T-helper 2 cell treated with Interferon-gamma antibody and Interleukin-4, amounts not matched to agents 100 ng/mL and 5 ng/mL, for 36 hours (primary cell): ENCODE measurements around the gene WASHC3. TPM values are rescaled to one million over a fixed set of nuclear protein-coding genes. Genes with fewer than 3 reads are reported as not detected.

ENCODE experiments used
- intact Hi-C: fragments of 100-400 bp; cut with micrococcal nuclease; formaldehyde crosslinking; loops from one replicate; pipeline ENCODE4 v1.15.1; 2023
- total RNA-seq: library from RNA; stranded (reverse); gene quantifications from 2 replicates; pipeline ENCODE4 v1.2.3, GENCODE V29; 2022

WASHC3 gene
- total RNA-seq, 1 donor from 2014 or later: 53.3 TPM

DNA sequence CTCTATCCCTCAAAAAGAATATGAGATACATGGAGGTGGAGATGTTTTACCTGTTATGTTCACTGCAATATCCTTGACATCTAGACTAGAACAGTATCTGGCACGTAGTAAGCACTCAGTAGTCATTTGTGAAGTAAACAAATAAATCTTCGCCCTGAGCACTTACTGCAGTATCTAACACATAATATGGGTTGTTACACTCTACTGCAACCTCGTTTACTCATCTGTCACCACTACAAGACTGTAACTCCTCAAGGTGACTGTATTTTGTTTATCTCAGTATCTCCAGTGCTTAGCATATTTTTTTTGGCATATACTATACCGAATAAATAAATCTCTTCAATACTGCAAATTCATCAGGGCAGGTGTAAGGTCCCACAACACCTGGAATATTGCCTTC is 66.1 kb downstream of the WASHC3 start:
- intact Hi-C loops: no loop called here

DNA sequence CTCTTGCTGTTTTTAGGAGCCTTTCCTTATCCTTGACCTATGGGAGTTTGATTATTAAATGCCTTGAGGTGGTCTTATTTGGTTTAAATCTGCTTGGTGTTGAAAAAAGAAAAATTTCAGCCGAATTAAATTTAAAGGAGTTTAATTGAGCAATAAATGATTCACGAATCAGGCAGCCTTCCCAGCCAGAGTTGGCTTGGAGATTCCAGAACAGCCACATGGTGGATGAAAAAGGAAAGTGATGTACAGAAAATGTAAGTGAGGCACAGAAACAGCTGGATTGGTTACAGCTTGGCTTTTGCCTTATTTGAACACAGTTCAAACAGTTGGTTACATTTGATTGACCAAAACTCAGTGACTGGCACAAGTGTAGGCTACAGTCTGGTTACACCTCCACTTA is 69.7 kb downstream of the WASHC3 start:
- intact Hi-C loops: no loop called here

DNA sequence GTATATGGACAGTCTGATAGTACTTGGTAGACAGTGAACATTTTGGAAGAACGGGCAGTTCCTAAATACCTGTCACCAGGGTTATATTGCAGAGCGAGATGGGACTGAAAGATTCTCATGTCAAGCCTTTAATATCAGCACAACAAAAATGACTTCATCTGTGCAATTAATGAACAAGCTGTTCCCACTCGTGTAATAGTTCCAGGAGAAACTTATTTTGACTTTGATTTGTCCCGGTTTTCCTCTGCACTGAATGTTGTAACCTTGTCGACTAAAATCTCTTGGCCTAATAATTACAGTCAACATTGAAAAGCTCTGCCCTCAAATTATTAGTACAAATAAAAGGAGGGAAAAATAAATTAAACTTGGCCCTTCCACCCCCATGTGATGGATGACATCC is 79.5 kb downstream of the WASHC3 start:
- intact Hi-C loops: no loop called here

DNA sequence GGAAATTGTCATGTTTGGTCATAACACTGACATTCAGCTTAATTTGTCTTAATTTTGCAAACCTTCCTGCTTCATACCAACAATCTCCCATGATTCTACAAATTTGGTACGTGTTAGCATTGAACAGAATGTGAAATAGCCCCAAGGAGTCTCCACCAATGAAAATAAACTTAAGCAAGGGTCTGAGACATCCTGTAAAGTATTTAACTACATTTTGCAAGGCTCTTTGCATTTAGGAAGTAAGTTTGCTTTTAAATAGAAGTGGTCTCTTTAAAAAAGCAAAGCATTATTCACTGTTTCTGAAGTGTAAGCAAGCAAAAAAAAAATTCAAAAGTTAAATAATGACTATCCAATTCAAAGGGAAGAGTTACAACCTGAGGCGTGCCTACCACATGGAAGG is 79.9 kb downstream of the WASHC3 start:
- intact Hi-C loops: no loop called here

DNA sequence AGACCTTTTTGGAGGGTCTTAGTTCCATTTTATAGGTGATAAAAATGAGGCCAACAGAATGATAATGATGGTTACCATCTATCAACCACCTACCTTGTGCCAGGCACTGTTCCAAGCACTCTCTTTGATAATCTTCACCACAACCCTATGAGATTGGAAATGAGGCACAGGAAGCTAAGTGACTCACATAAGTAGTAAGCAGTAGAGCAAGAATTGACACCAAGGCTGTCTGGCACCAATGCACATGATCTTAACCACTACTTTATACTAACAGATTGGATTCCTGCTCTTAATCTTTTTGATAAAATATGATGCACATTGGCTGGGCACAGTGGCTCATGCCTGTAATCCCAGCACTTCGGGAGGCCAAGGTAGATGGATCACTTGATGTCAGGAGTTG is 93.0 kb downstream of the WASHC3 start:
- intact Hi-C loops: no loop called here

DNA sequence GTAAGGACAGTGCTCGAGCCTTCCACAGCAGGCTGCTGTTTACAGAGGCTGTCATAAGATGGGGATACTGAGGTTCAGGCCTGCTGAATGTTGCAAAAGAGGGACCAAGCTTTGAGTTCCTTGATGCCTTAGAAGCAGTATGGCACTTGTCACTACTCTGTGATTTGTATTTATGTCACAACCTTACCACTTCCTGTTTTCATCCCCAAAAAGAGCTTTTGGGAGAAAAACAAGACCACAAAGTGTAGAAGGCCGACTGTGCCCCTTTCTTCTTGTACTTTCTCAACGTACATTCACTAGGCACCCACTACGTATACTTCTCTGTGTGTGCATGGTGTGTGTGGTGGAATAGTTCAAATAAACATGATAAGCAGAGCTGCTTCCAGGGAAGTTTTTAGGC is 94.3 kb downstream of the WASHC3 start:
- intact Hi-C loops: no loop called here

DNA sequence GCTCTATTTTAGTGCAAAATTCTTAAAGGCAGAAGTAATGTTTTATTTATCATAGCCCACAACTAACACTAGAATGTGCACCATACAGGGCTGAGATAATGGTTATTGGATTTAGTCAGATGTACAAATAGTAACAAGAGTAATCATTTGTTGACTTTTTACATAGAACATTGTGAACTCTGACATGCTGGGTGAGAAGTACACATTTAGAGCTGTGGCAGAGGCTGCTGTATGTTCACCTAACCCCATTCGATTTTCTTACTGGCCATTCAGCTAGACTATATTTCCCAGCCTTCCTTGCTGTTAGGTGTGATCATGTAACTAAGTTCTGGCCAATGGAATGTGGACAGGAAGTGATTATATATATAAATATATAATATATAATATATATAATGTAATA is 95.3 kb downstream of the WASHC3 start:
- intact Hi-C loops: no loop called here

DNA sequence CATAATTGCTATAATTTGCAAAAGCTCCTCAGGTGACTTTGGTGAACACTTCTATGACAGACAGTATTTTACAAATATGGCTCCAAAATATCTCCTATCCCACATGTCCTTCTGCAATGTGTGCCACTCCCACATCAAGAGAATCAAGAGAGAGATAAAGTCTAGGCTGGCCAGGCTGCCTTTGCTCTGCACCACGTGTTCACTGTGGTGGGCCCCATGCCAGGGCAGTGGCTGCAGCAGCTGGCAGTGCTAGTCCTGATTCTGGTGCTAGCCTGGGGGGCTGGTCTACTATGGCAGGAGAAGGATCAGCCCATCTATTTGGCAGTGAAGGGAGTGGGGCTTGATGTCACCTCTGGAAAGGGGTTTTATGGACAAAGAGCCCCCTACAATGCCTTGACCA is 98.1 kb downstream of the WASHC3 start:
- intact Hi-C loops: no loop called here

Other genes starting within 250 kb of the WASHC3 start
- 62.3 and 64.5 TPM in 2 replicates for gene GNPTAB, start 231.0 kb downstream of the WASHC3 start, total RNA-seq
- 2.4 and 3.0 TPM in 2 replicates for gene DRAM1, start 184.4 kb downstream of the WASHC3 start, total RNA-seq
- 62.6 and 65.0 TPM in 2 replicates for gene NUP37, start 58.1 kb upstream of the WASHC3 start, total RNA-seq
- gene PARPBP, start 58.2 kb upstream of the WASHC3 start, total RNA-seq: 27.7 and 28.9 TPM in 2 replicates
- 2.8 and 3.6 TPM in 2 replicates for gene PMCH, start 135.8 kb upstream of the WASHC3 start, total RNA-seq